GM19455 (cell line): ENCODE measurements around the gene TNFRSF21.

Experiments
- ATAC-seq: cut with Tn5 transposase; IDR thresholded peaks from one replicate; pipeline ENCODE4 v1.9.1; 2021; ENCODE audit not compliant: unreplicated experiment

The TNFRSF21 gene

GRCh38 chr6:47181681-47182080, 128.0 kb downstream of the TNFRSF21 start:
- no peak for ATAC-seq
